ENCODE results near the gene GIMAP4. TPM values are rescaled to one million over a fixed set of nuclear protein-coding genes. Genes with fewer than 3 reads are reported as not detected.

GIMAP4 gene
- total and polyA plus RNA-seq, 2 donors (not counting 1 experiment from before 2014, with no cell fraction given) = not detected

DNA sequence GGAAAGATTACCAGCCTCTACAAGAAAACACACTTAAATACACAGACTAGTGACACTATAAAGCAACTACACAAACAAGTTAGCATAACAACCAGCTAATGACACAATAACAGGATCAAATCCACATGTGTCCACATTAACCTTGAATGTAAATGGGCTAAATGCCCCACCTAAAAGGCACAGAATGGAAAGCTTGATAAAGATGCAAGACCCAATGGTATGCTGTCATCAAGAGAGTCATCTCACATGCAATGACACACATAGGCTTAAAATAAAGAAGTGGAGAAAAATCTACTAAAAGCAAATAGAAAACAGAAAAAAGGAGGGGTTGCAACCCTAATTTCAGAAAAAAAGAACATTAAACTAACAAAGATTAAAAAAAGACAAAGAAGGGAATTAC lies 14.0 kb upstream of the GIMAP4 start:
- H3K27ac ChIP-seq (ENCODE audit: insufficient read depth, low read length) = no peak overlapping the region
- no peaks in the 10 kb centered on the region for H3K4me1 ChIP-seq (ENCODE audit: control insufficient read depth, extremely low read depth, insufficient read depth, low read length)
- H3K27me3 ChIP-seq (ENCODE audit: control insufficient read depth, insufficient read depth, low read length) = no peaks in the 10 kb centered on the region
- H3K36me3 ChIP-seq (ENCODE audit: control insufficient read depth, insufficient read depth, low read length) = no peaks in the 10 kb centered on the region
- no peak overlapping the region for H3K4me2 ChIP-seq (ENCODE audit: extremely low read depth, insufficient read depth, low read length)
- no peak for DNase-seq (ENCODE audit: low read depth in 2 of 2)
- H4K20me1 ChIP-seq (ENCODE audit: control insufficient read depth, extremely low read depth, insufficient read depth, low read length) = no peaks in the 10 kb centered on the region
- H2AFZ ChIP-seq (ENCODE audit: low read length) = no peak overlapping the region
- TF ChIP-seq, protein P1, sequence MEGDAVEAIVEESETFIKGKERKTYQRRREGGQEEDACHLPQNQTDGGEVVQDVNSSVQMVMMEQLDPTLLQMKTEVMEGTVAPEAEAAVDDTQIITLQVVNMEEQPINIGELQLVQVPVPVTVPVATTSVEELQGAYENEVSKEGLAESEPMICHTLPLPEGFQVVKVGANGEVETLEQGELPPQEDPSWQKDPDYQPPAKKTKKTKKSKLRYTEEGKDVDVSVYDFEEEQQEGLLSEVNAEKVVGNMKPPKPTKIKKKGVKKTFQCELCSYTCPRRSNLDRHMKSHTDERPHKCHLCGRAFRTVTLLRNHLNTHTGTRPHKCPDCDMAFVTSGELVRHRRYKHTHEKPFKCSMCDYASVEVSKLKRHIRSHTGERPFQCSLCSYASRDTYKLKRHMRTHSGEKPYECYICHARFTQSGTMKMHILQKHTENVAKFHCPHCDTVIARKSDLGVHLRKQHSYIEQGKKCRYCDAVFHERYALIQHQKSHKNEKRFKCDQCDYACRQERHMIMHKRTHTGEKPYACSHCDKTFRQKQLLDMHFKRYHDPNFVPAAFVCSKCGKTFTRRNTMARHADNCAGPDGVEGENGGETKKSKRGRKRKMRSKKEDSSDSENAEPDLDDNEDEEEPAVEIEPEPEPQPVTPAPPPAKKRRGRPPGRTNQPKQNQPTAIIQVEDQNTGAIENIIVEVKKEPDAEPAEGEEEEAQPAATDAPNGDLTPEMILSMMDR (conservative IDR thresholded peaks at IDR 0.05 in 1 of 2, IDR thresholded peaks at IDR 0.05 in 1 of 2; ENCODE audit: low read depth in 1 of 2, low read length in 2 of 2) = no peak
- no peak for TF ChIP-seq EZH2 (IDR thresholded peaks at IDR 0.05; ENCODE audit: low read length, missing control alignments)
- H3K9ac ChIP-seq (ENCODE audit: insufficient read depth, low read length) = no peak overlapping the region
- H3K9me3 ChIP-seq (ENCODE audit: control insufficient read depth, insufficient read depth, low read depth, low read length) = no peaks in the 10 kb centered on the region
- H3K4me3 ChIP-seq (replicated peaks in 1 of 4; ENCODE audit: control extremely low read depth in 1 of 4, insufficient read depth in 1 of 4, low read depth in 3 of 4, low read length in 4 of 4) = no peak overlapping the region
- no peaks in the 10 kb centered on the region for H3K79me2 ChIP-seq (ENCODE audit: control insufficient read depth, insufficient read depth, low read length)

DNA sequence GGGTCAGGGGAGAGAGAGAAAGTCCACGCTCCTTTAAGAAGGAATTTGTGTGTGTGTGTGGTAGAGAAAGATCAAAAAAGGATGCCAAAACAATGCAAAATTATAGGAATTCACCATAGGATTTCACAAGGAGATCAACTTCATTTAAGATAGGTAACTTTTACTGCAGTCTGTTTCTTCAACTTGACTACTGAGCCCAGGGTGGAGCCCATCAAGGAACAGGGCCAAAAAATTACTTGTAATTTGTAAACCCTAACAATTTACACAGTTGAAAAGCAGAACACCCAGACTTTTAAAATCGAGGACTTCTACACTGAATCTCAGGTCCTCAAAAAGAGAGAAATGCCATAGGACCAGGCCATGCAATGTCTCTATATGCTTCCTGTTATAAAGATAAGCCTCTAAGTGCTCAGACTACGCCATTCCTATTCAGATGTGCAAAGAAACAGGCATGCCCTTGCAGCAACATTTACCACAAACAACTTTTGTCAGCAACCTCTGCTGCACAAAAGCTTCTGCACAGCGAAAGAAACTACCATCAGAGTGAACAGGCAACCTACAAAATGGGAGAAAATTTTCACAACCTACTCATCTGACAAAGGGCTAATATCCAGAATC lies 10.6 kb upstream of the GIMAP4 start:
- no peak overlapping the region for H2AFZ ChIP-seq (ENCODE audit: low read length)
- TF ChIP-seq EZH2 (IDR thresholded peaks at IDR 0.05; ENCODE audit: low read length, missing control alignments) = no peak
- TF ChIP-seq, protein P1 (conservative IDR thresholded peaks at IDR 0.05 in 1 of 2, IDR thresholded peaks at IDR 0.05 in 1 of 2; ENCODE audit: low read depth in 1 of 2, low read length in 2 of 2) = no peak
- H3K4me1 ChIP-seq (ENCODE audit: control insufficient read depth, extremely low read depth, insufficient read depth, low read length) = no peaks in the 10 kb centered on the region
- no peak for DNase-seq (ENCODE audit: low read depth in 2 of 2)
- no peak overlapping the region for H3K4me3 ChIP-seq (replicated peaks in 1 of 4; ENCODE audit: control extremely low read depth in 1 of 4, insufficient read depth in 1 of 4, low read depth in 3 of 4, low read length in 4 of 4)
- H3K4me2 ChIP-seq (ENCODE audit: extremely low read depth, insufficient read depth, low read length) = no peak overlapping the region
- H3K79me2 ChIP-seq (ENCODE audit: control insufficient read depth, insufficient read depth, low read length) = no peaks in the 10 kb centered on the region
- H3K36me3 ChIP-seq (ENCODE audit: control insufficient read depth, insufficient read depth, low read length) = no peaks in the 10 kb centered on the region
- H4K20me1 ChIP-seq (ENCODE audit: control insufficient read depth, extremely low read depth, insufficient read depth, low read length) = no peaks in the 10 kb centered on the region
- H3K9me3 ChIP-seq (ENCODE audit: control insufficient read depth, insufficient read depth, low read depth, low read length) = no peaks in the 10 kb centered on the region
- no peak overlapping the region for H3K27ac ChIP-seq (ENCODE audit: insufficient read depth, low read length)
- no peaks in the 10 kb centered on the region for H3K27me3 ChIP-seq (ENCODE audit: control insufficient read depth, insufficient read depth, low read length)
- H3K9ac ChIP-seq (ENCODE audit: insufficient read depth, low read length) = no peak overlapping the region

DNA sequence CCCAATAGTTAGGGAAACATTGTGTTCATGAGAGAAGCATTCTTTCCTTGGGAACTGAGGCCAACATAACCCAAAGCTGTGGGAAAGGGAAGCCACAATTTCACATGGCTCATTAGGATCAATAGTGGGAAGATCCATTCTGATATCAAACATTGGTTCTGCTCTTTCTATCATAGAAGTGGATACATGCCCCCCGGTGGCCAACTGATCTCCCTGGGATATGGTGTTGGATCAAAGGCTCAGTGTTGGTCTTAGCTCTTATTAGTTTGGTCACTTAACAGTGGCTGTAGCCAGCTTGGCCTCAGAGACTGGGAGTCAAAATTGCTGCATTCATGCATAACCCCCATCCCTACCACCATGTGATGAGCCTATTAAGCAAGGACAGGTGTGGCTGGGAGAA lies 6.7 kb upstream of the GIMAP4 start:
- Histone ChIP-seq H3K27me3 (ENCODE audit: control insufficient read depth, insufficient read depth, low read length) (no peaks in the 10 kb centered on the region), H4K20me1 (ENCODE audit: control insufficient read depth, extremely low read depth, insufficient read depth, low read length) (no peaks in the 10 kb centered on the region), H2AFZ (ENCODE audit: low read length) (no peak overlapping the region), H3K9me3 (ENCODE audit: control insufficient read depth, insufficient read depth, low read depth, low read length) (no peaks in the 10 kb centered on the region), H3K4me2 (ENCODE audit: extremely low read depth, insufficient read depth, low read length) (no peak overlapping the region), H3K4me1 (ENCODE audit: control insufficient read depth, extremely low read depth, insufficient read depth, low read length) (no peaks in the 10 kb centered on the region), H3K27ac (ENCODE audit: insufficient read depth, low read length) (no peak overlapping the region), H3K36me3 (ENCODE audit: control insufficient read depth, insufficient read depth, low read length) (no peaks in the 10 kb centered on the region), H3K9ac (ENCODE audit: insufficient read depth, low read length) (no peak overlapping the region), H3K4me3 (replicated peaks in 1 of 4; ENCODE audit: control extremely low read depth in 1 of 4, insufficient read depth in 1 of 4, low read depth in 3 of 4, low read length in 4 of 4) (no peak overlapping the region), H3K79me2 (ENCODE audit: control insufficient read depth, insufficient read depth, low read length) (no peaks in the 10 kb centered on the region)
- TF ChIP-seq, protein P1 (conservative IDR thresholded peaks at IDR 0.05 in 1 of 2, IDR thresholded peaks at IDR 0.05 in 1 of 2; ENCODE audit: low read depth in 1 of 2, low read length in 2 of 2) = no peak
- TF ChIP-seq EZH2 (IDR thresholded peaks at IDR 0.05; ENCODE audit: low read length, missing control alignments) = no peak
- no peak for DNase-seq (ENCODE audit: low read depth in 2 of 2)

All from fibroblast of lung (primary cell).